PFSK-1 (cell line): ENCODE results near the gene COL9A3.
A peak's percentile ranks its signal among the peaks of the same experiment; 100 is the strongest.

Source experiments
- FOXP2 ChIP-seq: optimal IDR thresholded peaks from 2 replicates; pipeline ENCODE3; 2011; ENCODE audit warnings: borderline replicate concordance, control low read depth, inconsistent platforms; ENCODE audit not compliant: insufficient read depth; ENCODE audit errors: extremely low read length, extremely low read depth
- POLR2AphosphoS5 ChIP-seq: IDR thresholded peaks from 2 replicates; pipeline ENCODE4 v1.6.1; 2012; ENCODE audit warnings: low read depth, mild to moderate bottlenecking, control low read depth, low read length, moderate library complexity
- REST ChIP-seq, 2 experiments: IDR thresholded peaks; 2 replicates each; pipeline versions ENCODE4 v1.6.1 to v1.8.0; 2011 to 2012; ENCODE audit warnings: low read depth in 2 of 2, low read length in 2 of 2, control low read depth in 1 of 2, inconsistent platforms in 1 of 2, mild to moderate bottlenecking in 1 of 2, moderate library complexity in 1 of 2; ENCODE audit not compliant: insufficient read depth in 1 of 2
- SIN3A ChIP-seq: IDR thresholded peaks from 2 replicates; pipeline ENCODE4 v1.6.1; 2012; ENCODE audit warnings: mild to moderate bottlenecking, low read length, moderate library complexity, borderline replicate concordance; ENCODE audit not compliant: insufficient read depth
- TAF1 ChIP-seq: IDR thresholded peaks from 2 replicates; pipeline ENCODE4 v1.6.1; 2012; ENCODE audit warnings: low read length, control low read depth, borderline replicate concordance; ENCODE audit not compliant: insufficient read depth

COL9A3 gene

GRCh38 chr20:62822788-62823651 lies 6.2 kb downstream of the COL9A3 start:
- no peak for TF ChIP-seq SIN3A
- peak; percentile 8 for TF ChIP-seq FOXP2

- TF ChIP-seq POLR2AphosphoS5 = no peak
- TF ChIP-seq FOXP2 = no peak
- no peak for TF ChIP-seq TAF1
- no peak for TF ChIP-seq REST (IDR thresholded peaks at IDR 0.05; ENCODE audit: insufficient read depth in 1 of 2, low read depth in 2 of 2, low read length in 2 of 2)
- no peak for TF ChIP-seq SIN3A
Measured at GRCh38 chr20:62823688-62824475, 7.0 kb downstream of the COL9A3 start.

- peak; percentile 9 for TF ChIP-seq FOXP2
- TF ChIP-seq TAF1 = no peak
- no peak for TF ChIP-seq REST (IDR thresholded peaks at IDR 0.05; ENCODE audit: insufficient read depth in 1 of 2, low read depth in 2 of 2, low read length in 2 of 2)
- TF ChIP-seq SIN3A = no peak
- no peak for TF ChIP-seq POLR2AphosphoS5
Measured at GRCh38 chr20:62824476-62825332, 7.9 kb downstream of the COL9A3 start.

GRCh38 chr20:62825333-62825985 lies 8.6 kb downstream of the COL9A3 start:
- TF ChIP-seq SIN3A (no peak), POLR2AphosphoS5 (no peak), REST (IDR thresholded peaks at IDR 0.05; ENCODE audit: insufficient read depth in 1 of 2, low read depth in 2 of 2, low read length in 2 of 2) (no peak), FOXP2 (no peak), TAF1 (no peak)

GRCh38 chr20:62825986-62826645 lies 9.3 kb downstream of the COL9A3 start:
- no peak for TF ChIP-seq REST (IDR thresholded peaks at IDR 0.05; ENCODE audit: insufficient read depth in 1 of 2, low read depth in 2 of 2, low read length in 2 of 2)
- no peak for TF ChIP-seq FOXP2
- no peak for TF ChIP-seq SIN3A
- TF ChIP-seq TAF1 = no peak
- TF ChIP-seq POLR2AphosphoS5 = no peak
